A673 (cell line): ENCODE measurements around the gene GOLPH3L. TPM values are rescaled to one million over a fixed set of nuclear protein-coding genes. Genes with fewer than 3 reads are reported as not detected.

Experiments used
- BruUV-seq: library from RNA; stranded (reverse); fragments of 400-500 nt; replicated peaks from 2 replicates; lab custom pipeline; 2021; lab: Mats Ljungman, UMichigan
- CTCF ChIA-PET: fragments of 300-600 bp; sonication (Branson Sonifier 250); formaldehyde crosslinking; loops from one replicate; lab custom pipeline; 2022; ENCODE audit warnings: antibody characterized with exemption; lab: Charles Lee
- POLR2A ChIA-PET: fragments of 300-600 bp; sonication (Branson Sonifier 250); formaldehyde crosslinking; loops from one replicate; lab custom pipeline; 2022; ENCODE audit warnings: antibody characterized with exemption; ENCODE audit not compliant: low non-redundant PET; lab: Charles Lee
- DNase-seq: peaks from one replicate; pipeline ENCODE4 v3.0.0-alpha.2; 2015; ENCODE audit warnings: low spot score
- H3K27ac ChIP-seq: fragments of 200-600 bp; sonication (generic); 2 replicates; pipeline ENCODE4 v1.5.1; 2016; ENCODE audit warnings: mixed run types, low read depth, mild to moderate bottlenecking, mixed read lengths, antibody characterized with exemption, low read length; ENCODE audit not compliant: poor library complexity, severe bottlenecking
- H3K27me3 ChIP-seq: fragments of 200-600 bp; sonication (generic); replicated peaks from 2 replicates; pipeline ENCODE4 v1.6.1; 2017; ENCODE audit warnings: mixed run types, low read depth, mild to moderate bottlenecking, mixed read lengths, antibody characterized with exemption, low read length; ENCODE audit not compliant: insufficient read depth, poor library complexity
- H3K36me3 ChIP-seq: fragments of 200-600 bp; sonication (generic); 2 replicates; pipeline ENCODE4 v1.6.1; 2016; ENCODE audit warnings: mixed run types, mild to moderate bottlenecking, mixed read lengths, antibody characterized with exemption, low read length; ENCODE audit not compliant: insufficient read depth, poor library complexity, severe bottlenecking
- H3K4me1 ChIP-seq: fragments of 200-600 bp; sonication (generic); 2 replicates; pipeline ENCODE4 v1.6.1; 2017; ENCODE audit warnings: mixed run types, mild to moderate bottlenecking, mixed read lengths, antibody characterized with exemption, low read length; ENCODE audit not compliant: insufficient read depth, poor library complexity, severe bottlenecking
- H3K4me3 ChIP-seq: fragments of 200-600 bp; sonication (generic); 2 replicates; pipeline ENCODE4 v1.5.1; 2016; ENCODE audit warnings: low read depth, mixed run types, mild to moderate bottlenecking, mixed read lengths, low read length; ENCODE audit not compliant: poor library complexity, severe bottlenecking
- H3K9me3 ChIP-seq: fragments of 200-600 bp; sonication (generic); 2 replicates; pipeline ENCODE4 v1.6.1; 2016; ENCODE audit warnings: mixed run types, low read depth, mild to moderate bottlenecking, mixed read lengths, antibody characterized with exemption, low read length; ENCODE audit not compliant: poor library complexity, severe bottlenecking
- EZH2 ChIP-seq: fragments of 200-600 bp; sonication (generic); IDR thresholded peaks from 2 replicates; pipeline ENCODE4 v1.6.1; 2017; ENCODE audit warnings: borderline replicate concordance, low read depth, mild to moderate bottlenecking, mixed read lengths, antibody characterized with exemption, low read length; ENCODE audit not compliant: poor library complexity, severe bottlenecking
- intact Hi-C: fragments of 100-400 bp; cut with micrococcal nuclease; formaldehyde crosslinking; loops from one replicate; pipeline ENCODE4 v1.10.0; 2022; ENCODE audit not compliant: unreplicated experiment
- total RNA-seq: library from RNA; stranded (reverse); gene quantifications from 2 replicates; pipeline ENCODE4 v1.2.3, GENCODE V29; 2021
- TF ChIP-seq, protein P1 (sequence below): fragments of 300-800, 200-600 bp; sonication (generic); conservative IDR thresholded peaks from 2 replicates; pipeline ENCODE4 v1.5.1; 2017; ENCODE audit warnings: low read depth, mild to moderate bottlenecking, antibody characterized with exemption, low read length, moderate library complexity, mixed read lengths

Gene GOLPH3L
- total RNA-seq, 1 experiment from 2014 or later = 22.6 TPM

DNA sequence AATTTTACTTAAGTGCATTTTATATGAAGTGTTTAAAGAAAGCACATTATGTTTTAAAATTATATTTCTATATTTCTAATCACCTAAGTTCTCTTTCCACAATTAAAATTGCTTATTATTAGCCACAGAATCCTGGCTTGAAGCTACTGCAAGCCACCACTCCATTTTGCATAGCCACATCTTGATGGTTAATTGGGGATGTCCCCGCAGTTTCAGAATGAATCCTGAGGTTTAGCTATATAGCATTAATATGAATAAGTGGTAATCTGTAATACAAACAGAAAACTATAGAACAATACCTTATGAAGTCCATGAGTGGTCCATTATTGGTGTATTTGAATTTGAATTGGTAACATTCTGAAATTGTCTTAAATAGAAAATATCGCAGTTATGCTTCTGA, 11.6 kb upstream of the GOLPH3L start:
- ChIA-PET POLR2A (no interaction called here), CTCF (no interaction called here)
- intact Hi-C loops = no loop called here
- Histone ChIP-seq H3K27me3 (peaks cover 3% of the 10 kb centered on the region), H3K27ac (no peak overlapping the region), H3K9me3 (no peaks in the 10 kb centered on the region), H3K4me1 (no peaks in the 10 kb centered on the region), H3K36me3 (no peaks in the 10 kb centered on the region), H3K4me3 (no peak overlapping the region)
- TF ChIP-seq EZH2 = no peak
- TF ChIP-seq, protein P1, sequence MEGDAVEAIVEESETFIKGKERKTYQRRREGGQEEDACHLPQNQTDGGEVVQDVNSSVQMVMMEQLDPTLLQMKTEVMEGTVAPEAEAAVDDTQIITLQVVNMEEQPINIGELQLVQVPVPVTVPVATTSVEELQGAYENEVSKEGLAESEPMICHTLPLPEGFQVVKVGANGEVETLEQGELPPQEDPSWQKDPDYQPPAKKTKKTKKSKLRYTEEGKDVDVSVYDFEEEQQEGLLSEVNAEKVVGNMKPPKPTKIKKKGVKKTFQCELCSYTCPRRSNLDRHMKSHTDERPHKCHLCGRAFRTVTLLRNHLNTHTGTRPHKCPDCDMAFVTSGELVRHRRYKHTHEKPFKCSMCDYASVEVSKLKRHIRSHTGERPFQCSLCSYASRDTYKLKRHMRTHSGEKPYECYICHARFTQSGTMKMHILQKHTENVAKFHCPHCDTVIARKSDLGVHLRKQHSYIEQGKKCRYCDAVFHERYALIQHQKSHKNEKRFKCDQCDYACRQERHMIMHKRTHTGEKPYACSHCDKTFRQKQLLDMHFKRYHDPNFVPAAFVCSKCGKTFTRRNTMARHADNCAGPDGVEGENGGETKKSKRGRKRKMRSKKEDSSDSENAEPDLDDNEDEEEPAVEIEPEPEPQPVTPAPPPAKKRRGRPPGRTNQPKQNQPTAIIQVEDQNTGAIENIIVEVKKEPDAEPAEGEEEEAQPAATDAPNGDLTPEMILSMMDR = no peak
- no peak for DNase-seq
- no TSS peak for BruUV-seq

- intact Hi-C loops = no loop called here
- Histone ChIP-seq H3K27me3 (peaks cover 3% of the 10 kb centered on the region), H3K4me3 (no peak overlapping the region), H3K4me1 (no peaks in the 10 kb centered on the region), H3K36me3 (no peaks in the 10 kb centered on the region), H3K27ac (no peak overlapping the region), H3K9me3 (no peaks in the 10 kb centered on the region)
- POLR2A ChIA-PET = no interaction called here
- no peak for DNase-seq
- CTCF ChIA-PET = no interaction called here
- TF ChIP-seq, protein P1 = no peak
- TF ChIP-seq EZH2 = no peak
- no TSS peak for BruUV-seq
Observed at GRCh38 chr1:150706091-150706490, 9.1 kb upstream of the GOLPH3L start.

DNA sequence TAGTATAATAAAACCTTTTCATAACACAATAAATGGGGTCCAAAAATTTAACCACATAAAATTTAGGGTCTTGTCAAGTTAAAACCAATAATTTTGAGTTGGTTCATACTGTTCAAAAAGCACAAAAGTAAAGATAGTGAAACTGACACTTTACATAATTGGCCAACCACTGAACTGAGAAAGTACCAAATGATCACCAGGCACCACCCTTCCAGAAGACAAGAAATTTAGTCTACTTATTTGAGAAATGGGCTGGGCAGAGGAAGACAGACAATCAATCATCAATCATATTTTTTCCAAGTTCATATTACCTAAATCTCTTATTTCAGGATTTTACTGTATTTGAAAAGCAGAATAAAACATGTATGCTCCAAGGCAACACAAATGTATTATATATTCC, 6.5 kb upstream of the GOLPH3L start:
- no peak for TF ChIP-seq EZH2
- TF ChIP-seq, protein P1 = no peak
- BruUV-seq = no TSS peak
- CTCF ChIA-PET = no interaction called here

More for the DNA sequence above, 6.5 kb upstream of the GOLPH3L start:
- POLR2A ChIA-PET = no interaction called here
- Histone ChIP-seq H3K4me3 (no peak overlapping the region), H3K9me3 (no peaks in the 10 kb centered on the region), H3K36me3 (no peaks in the 10 kb centered on the region), H3K4me1 (no peaks in the 10 kb centered on the region), H3K27me3 (peaks cover 3% of the 10 kb centered on the region), H3K27ac (no peak overlapping the region)
- DNase-seq = no peak
- intact Hi-C loops = no loop called here
